Thyroid gland (tissue), 4 donors: Measurements from ENCODE around the gene SCN11A. TPM values are rescaled to one million over a fixed set of nuclear protein-coding genes. Genes with fewer than 3 reads are reported as not detected.

Source experiments
- DNase-seq, 2 donors: peaks; one replicate each; pipeline ENCODE4 v3.0.0-alpha.2; 2019
- H3K27ac ChIP-seq, 3 donors: fragments of 200-600 bp; sonication (generic); 1 replicate in 2 of 3; 2 replicates in 1 of 3; pipeline ENCODE4 v1.5.1; 2016 to 2019; ENCODE audit warnings: mild to moderate bottlenecking in 1 of 3, moderate library complexity in 1 of 3
- H3K27me3 ChIP-seq: fragments of 200-600 bp; sonication (generic); one replicate; pipeline ENCODE4 v1.5.1; 2019
- H3K36me3 ChIP-seq, 2 donors: fragments of 200-600 bp; sonication (generic); one replicate each; pipeline ENCODE4 v1.5.1; 2016 to 2019
- H3K4me1 ChIP-seq, 2 donors: fragments of 200-600 bp; sonication (generic); one replicate each; pipeline ENCODE4 v1.5.1; 2017 to 2019
- H3K4me3 ChIP-seq, 3 donors: fragments of 200-600 bp; sonication (generic); replicated peaks in 1 of 3; 1 replicate in 2 of 3; 2 replicates in 1 of 3; pipeline ENCODE4 v1.5.1; 2016; ENCODE audit warnings: mild to moderate bottlenecking in 1 of 3
- H3K9me3 ChIP-seq: fragments of 200-600 bp; sonication (generic); one replicate; pipeline ENCODE4 v1.5.1; 2017
- CTCF ChIP-seq, 6 experiments: fragments of 200-600 bp in 3 of 6; fragments of 450-650 bp in 3 of 6; sonication (generic) in 3 of 6; IDR thresholded peaks; one replicate each; pipeline ENCODE4 v1.5.1; 2016 to 2019; ENCODE audit warnings: antibody characterized with exemption in 6 of 6, mild to moderate bottlenecking in 2 of 6, inconsistent platforms in 1 of 6, moderate library complexity in 1 of 6
- POLR2A ChIP-seq, 2 donors: fragments of 450-650 bp; IDR thresholded peaks; one replicate each; pipeline ENCODE4 v1.6.1; 2017; ENCODE audit warnings: antibody characterized with exemption in 2 of 2, mild to moderate bottlenecking in 2 of 2, moderate library complexity in 1 of 2
- WGBS, 2 donors: methylation state at CpG; one replicate each; pipeline ENCODE4 v1.1.5; 2017; 5-methylcytosine and 5-hydroxymethylcytosine counted together
- intact Hi-C: fragments of 100-400 bp; cut with DNase I; formaldehyde crosslinking; loops from one replicate; pipeline ENCODE4 v1.15.1; 2023
- small RNA-seq: library from RNA; depleted of rRNA; stranded (forward); fragments of <200 nt; gene quantifications from one replicate; pipeline ENCODE3, GENCODE V24; 2016
- total RNA-seq, 4 donors: library from RNA; depleted of rRNA; stranded (reverse); fragments of >200 nt; gene quantifications; one replicate each; pipeline ENCODE4 v1.2.3, GENCODE V29; 2016

SCN11A gene
- total RNA-seq, 4 donors from 2014 or later: 0.13 to 0.33 (median 0.14) TPM

GRCh38 chr3:39013289-39013688 is 38.5 kb downstream of the SCN11A start:
- H3K36me3 ChIP-seq: no peaks in the 10 kb centered on the region
- no peak for DNase-seq
- H3K4me1 ChIP-seq: no peaks in the 10 kb centered on the region
- no peaks in the 10 kb centered on the region for H3K9me3 ChIP-seq
- WGBS, 2 donors: 42% methylated on average over 2 of the region's 2 CpGs
- no peak overlapping the region for H3K4me3 ChIP-seq
- TF ChIP-seq POLR2A (IDR thresholded peaks at IDR 0.05): no peak
- no peak for TF ChIP-seq CTCF (IDR thresholded peaks at IDR 0.05)
- H3K27ac ChIP-seq: no peak overlapping the region
- intact Hi-C loops: no loop called here
- H3K27me3 ChIP-seq: no peaks in the 10 kb centered on the region

DNA sequence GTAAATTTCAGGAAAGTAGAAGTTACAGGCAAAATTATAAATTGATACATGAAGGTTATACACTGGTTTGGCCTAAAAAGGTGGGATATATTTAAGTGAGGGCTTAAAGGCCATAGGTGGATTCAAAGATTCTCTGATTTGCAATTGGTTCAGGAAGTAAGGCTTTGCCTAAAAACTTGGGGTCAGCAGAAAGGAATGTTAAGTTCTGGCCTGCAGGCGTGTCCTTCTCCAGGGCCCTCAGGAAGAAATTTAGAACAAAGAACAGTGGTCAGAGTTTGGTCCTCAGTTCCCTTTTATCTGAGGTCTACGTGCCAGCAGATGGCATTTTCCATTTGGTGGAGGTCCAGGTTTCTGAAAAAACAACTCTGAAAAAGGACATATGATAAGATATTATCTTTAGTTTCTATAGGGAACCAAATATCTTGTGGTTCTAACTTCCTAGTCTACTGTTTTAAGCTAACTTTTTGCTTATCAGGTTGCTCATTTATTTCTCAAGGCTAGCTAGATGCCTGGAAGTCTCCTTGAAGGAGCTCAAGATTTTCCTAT is 40.5 kb downstream of the SCN11A start:
- Histone ChIP-seq H3K4me1 (no peaks in the 10 kb centered on the region), H3K27me3 (no peaks in the 10 kb centered on the region), H3K9me3 (no peaks in the 10 kb centered on the region), H3K27ac (no peak overlapping the region), H3K36me3 (no peaks in the 10 kb centered on the region), H3K4me3 (no peak overlapping the region)
- TF ChIP-seq CTCF (IDR thresholded peaks at IDR 0.05) (no peak), POLR2A (IDR thresholded peaks at IDR 0.05) (no peak)
- no peak for DNase-seq
- intact Hi-C loops: no loop called here
- 69 to 86% methylated on average over 2 of the region's 2 CpGs for WGBS, 2 donors

- Histone ChIP-seq H3K27ac (no peak overlapping the region), H3K36me3 (no peaks in the 10 kb centered on the region), H3K27me3 (no peaks in the 10 kb centered on the region), H3K9me3 (no peaks in the 10 kb centered on the region), H3K4me3 (no peak overlapping the region), H3K4me1 (no peaks in the 10 kb centered on the region)
- WGBS, 2 donors: 50 to 60% methylated on average over 2 of the region's 2 CpGs
- intact Hi-C loops: no loop called here
- DNase-seq: no peak
- TF ChIP-seq CTCF (IDR thresholded peaks at IDR 0.05) (no peak), POLR2A (IDR thresholded peaks at IDR 0.05) (no peak)
Measured at GRCh38 chr3:39005295-39005694, 46.4 kb downstream of the SCN11A start.

Small RNA genes within 50 kb of the gene (small RNA-seq; reads per million reads assigned to genes)
- not detected for gene RNU6-1227P

Other genes starting within 250 kb of the SCN11A start
- not detected for gene SCN10A, start 235.7 kb downstream of the SCN11A start, total RNA-seq
- 10 to 100 TPM; 49.8 to 83.2 (median 69.3) TPM for gene WDR48, start 72 bp upstream of the SCN11A start, total RNA-seq
- gene GORASP1, start 55.7 kb upstream of the SCN11A start, total RNA-seq: 100 to 1,000 TPM in 2 of 4 donors, 10 to 100 TPM in 2; 64.6 to 105 (median 101) TPM
- 10 to 100 TPM in 3 of 4 donors, 1 to 10 TPM in 1; 8.9 to 17.8 (median 11.7) TPM for gene TTC21A, start 55.7 kb upstream of the SCN11A start, total RNA-seq
- gene CSRNP1, start 101.6 kb upstream of the SCN11A start, total RNA-seq: 10 to 100 TPM; 33.5 to 81.0 (median 36.7) TPM
- not detected for gene XIRP1, start 140.7 kb upstream of the SCN11A start, total RNA-seq
- 1 to 10 TPM in 2 of 4 donors, under 1 TPM in 1, not detected in 1; 0.27 to 1.9 (median 1.1) TPM for gene CX3CR1, start 228.1 kb upstream of the SCN11A start, total RNA-seq